HCT116 (cell line): ENCODE data around the gene SIK1.
"Not testable (repeated sequence)": the region's sequence is repeated elsewhere in the genome, so short reads cannot be mapped to it uniquely, and the experiment has no call there.

Source experiments
- CEBPB ChIP-seq: IDR thresholded peaks from 2 replicates; pipeline ENCODE4 v1.6.1; 2012; ENCODE audit warnings: low read depth
- CTCF ChIP-seq, 3 experiments: fragments of 200-600 bp in 1 of 3; sonication (generic) in 1 of 3; IDR thresholded peaks in 2 of 3; conservative IDR thresholded peaks in 1 of 3; 2 replicates each; pipeline ENCODE4 v1.5.1; 2012 to 2017; ENCODE audit warnings: low read depth in 2 of 3, low read length in 2 of 3, antibody characterized with exemption in 1 of 3, borderline replicate concordance in 1 of 3, control low read depth in 1 of 3, mild to moderate bottlenecking in 1 of 3, mixed read lengths in 1 of 3, mixed run types in 1 of 3, moderate library complexity in 1 of 3; ENCODE audit not compliant: insufficient read depth in 1 of 3
- ELF1 ChIP-seq: IDR thresholded peaks from 2 replicates; pipeline ENCODE4 v1.6.1; 2012; ENCODE audit warnings: low read depth, borderline replicate concordance
- EZH2 ChIP-seq: fragments of 200-600 bp; sonication (generic); IDR thresholded peaks from 2 replicates; pipeline ENCODE4 v1.6.1; 2017; ENCODE audit warnings: antibody characterized with exemption, mixed run types
- JUND ChIP-seq: IDR thresholded peaks from 2 replicates; pipeline ENCODE4 v1.6.1; 2012
- POLR2A ChIP-seq: IDR thresholded peaks from 2 replicates; pipeline ENCODE4 v1.7.0; 2011; ENCODE audit warnings: borderline replicate concordance; ENCODE audit not compliant: insufficient read depth, insufficient read length; ENCODE audit errors: extremely low read depth
- POLR2AphosphoS5 ChIP-seq: IDR thresholded peaks from 2 replicates; pipeline ENCODE4 v1.6.1; 2011; ENCODE audit warnings: mild to moderate bottlenecking, low read depth, low read length, moderate library complexity
- RAD21 ChIP-seq: IDR thresholded peaks from 2 replicates; pipeline ENCODE4 v1.6.1; 2012; ENCODE audit warnings: low read depth, mild to moderate bottlenecking
- SIN3A ChIP-seq: IDR thresholded peaks from 2 replicates; pipeline ENCODE4 v1.6.1; 2012; ENCODE audit warnings: low read depth
- ZBTB33 ChIP-seq: IDR thresholded peaks from 2 replicates; pipeline ENCODE4 v1.6.1; 2011; ENCODE audit warnings: mild to moderate bottlenecking, low read length, moderate library complexity; ENCODE audit not compliant: insufficient replicate concordance; ENCODE audit errors: extremely low read depth
- ZFX ChIP-seq: fragments of 450-650 bp; IDR thresholded peaks from 2 replicates; pipeline ENCODE4 v1.6.1; 2017

- TF ChIP-seq CTCF (IDR thresholded peaks at IDR 0.05 in 2 of 3, conservative IDR thresholded peaks at IDR 0.05 in 1 of 3; ENCODE audit: borderline replicate concordance in 1 of 3, insufficient read depth in 1 of 3, low read depth in 2 of 3, low read length in 2 of 3); POLR2AphosphoS5; SIN3A; EZH2; ZBTB33; JUND; RAD21; POLR2A; ELF1; CEBPB; ZFX: not testable (repeated sequence)
These were observed 36.0 kb upstream of the SIK1 start for GRCh38 chr21:43462932-43463331.
